ENCODE data around the gene SAPCD1. TPM values are rescaled to one million over a fixed set of nuclear protein-coding genes. Genes with fewer than 3 reads are reported as not detected.
A peak's percentile ranks its signal among the peaks of the same experiment; 100 is the strongest.

The SAPCD1 gene
- total RNA-seq, 2 experiments from 2014 or later: 12.8 to 19.2 TPM

DNA sequence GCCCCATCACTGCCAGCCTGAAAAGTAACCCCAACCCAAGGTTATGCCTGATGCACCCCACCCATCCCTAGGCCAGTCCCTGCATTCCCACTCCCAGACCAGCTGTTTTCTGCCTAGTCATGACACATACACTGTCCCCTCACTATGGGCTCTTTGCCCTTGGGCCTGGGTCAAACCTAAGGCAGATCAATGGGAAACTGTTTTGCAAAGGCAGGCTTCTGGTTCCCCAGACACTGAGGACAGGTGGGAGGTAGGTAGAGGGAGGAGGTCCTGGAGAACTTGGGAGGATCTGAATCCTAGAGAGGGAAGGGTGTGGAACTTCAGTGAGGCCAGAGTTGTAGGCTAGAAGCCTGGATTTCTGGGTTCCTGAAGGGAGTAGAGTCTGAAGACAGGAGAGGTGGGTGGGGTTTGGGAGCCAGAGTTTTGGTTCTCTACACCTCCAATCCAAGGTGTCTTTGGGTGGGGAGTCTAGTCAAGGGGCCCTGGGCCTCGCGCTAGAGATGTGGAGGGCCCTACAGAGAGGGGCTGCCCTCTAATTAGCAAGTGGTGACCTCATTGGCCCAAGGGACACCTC, 28.1 kb upstream of the SAPCD1 start:
- no peak for DNase-seq

DNA sequence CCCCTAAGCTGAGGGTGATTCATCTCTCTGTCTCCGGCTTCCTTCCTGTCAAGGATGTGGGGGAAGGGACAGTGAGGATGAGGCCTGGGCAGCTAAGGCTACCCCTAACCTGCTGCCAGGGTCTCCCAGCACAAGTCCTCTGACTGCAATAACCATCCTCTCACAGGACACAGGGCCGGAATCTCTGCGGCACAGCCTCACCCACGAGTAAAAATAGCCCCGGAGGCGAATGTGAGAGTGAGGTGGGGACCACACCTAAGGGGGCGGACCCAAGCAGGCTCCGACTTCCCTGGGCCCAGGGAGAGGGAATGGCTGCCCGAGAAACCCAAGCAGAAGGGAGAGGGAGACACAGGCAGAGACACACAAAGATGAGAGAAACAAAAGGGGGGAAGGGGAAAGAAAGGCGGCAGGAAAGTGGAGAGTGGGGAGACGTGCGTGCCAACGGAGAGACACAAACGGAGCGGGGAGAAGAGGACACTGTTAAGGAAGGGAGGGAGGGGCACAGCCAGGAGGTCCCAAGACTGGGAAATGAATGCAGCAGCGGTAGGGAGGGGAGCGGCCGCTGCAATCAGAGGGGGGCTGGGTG, 27.5 kb upstream of the SAPCD1 start:
- Mint-ChIP-seq H3K36me3 (peaks cover 47% of the 10 kb centered on the region), H3K27ac (peak overlapping the region; percentile 96), H3K4me3 (peak overlapping the region; percentile 91), H3K9me3 (ENCODE audit: low read depth) (no peaks in the 10 kb centered on the region), H3K27me3 (no peaks in the 10 kb centered on the region), H3K4me1 (peaks cover 67% of the 10 kb centered on the region)
- CTCF ChIA-PET: interaction anchor here (0.7 to 4.5 kb wide), 10 partner anchors 12 to 129 kb away, joined by 3 to 40 read pairs (median 3); partner anchors contain the start of genes LY6G5C, MPIG6B and VARS1
- peak; percentile 85 for DNase-seq
- peak; percentile 40 for ATAC-seq

More for the DNA sequence above, 28.1 kb upstream of the SAPCD1 start:
- ATAC-seq: no peak
- no peaks in the 10 kb centered on the region for H3K27me3 Mint-ChIP-seq
- H3K36me3 Mint-ChIP-seq: peaks cover 47% of the 10 kb centered on the region
- H3K27ac Mint-ChIP-seq: peak overlapping the region; percentile 96
- peak overlapping the region; percentile 91 for H3K4me3 Mint-ChIP-seq
- CTCF ChIA-PET: interaction anchor here (1.0 to 4.5 kb wide), 5 partner anchors 11 to 130 kb away, joined by 3 to 40 read pairs (median 3); partner anchors contain the start of gene MPIG6B
- peaks cover 65% of the 10 kb centered on the region for H3K4me1 Mint-ChIP-seq
- H3K9me3 Mint-ChIP-seq (ENCODE audit: low read depth): no peaks in the 10 kb centered on the region

DNA sequence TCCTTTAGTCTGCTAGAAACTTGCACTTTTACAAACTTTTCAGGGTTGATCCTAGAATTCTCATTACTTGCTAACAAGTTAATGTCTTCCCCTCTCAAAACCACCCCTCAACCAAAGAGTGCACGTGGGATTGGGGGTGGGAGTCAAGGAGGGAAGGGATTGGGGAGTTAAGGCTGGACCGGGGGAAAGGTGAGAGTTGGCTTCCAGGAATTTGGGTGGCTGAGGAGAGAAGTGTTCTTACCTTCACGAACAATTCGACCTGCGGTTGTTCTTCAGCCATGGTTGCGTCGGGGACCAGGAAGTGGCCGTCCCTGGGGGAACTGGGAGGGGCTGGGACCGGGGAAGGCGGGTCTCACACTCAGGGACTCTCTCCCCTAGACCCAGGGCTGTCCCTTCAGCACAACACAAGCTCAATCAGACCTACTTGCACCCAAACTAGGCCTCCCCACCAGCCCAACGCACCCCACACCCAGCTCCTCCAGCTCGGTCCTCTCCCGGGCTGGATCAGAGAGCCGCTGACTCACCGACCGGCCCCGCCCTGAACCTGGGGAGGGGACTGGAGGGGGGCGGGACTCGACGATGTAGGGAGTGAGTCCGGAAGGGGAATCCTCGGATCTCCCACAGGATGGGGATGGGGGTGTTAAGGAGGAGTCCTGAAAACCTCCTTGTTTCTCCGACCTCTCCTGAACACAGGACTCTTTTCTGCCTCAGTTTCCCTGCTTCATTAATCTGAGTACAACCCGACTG, 26.3 kb upstream of the SAPCD1 start, which contains the start of gene CLIC1:
CLIC1 (minus strand) TSS at position 510 of the 747 bp plus-strand sequence; CDS start at position 280, 230 bp downstream.
- ATAC-seq: peak; percentile 38
- no peaks in the 10 kb centered on the region for H3K9me3 Mint-ChIP-seq (ENCODE audit: low read depth)
- peaks cover 63% of the 10 kb centered on the region for H3K4me1 Mint-ChIP-seq
- peak within 1 kb of the TSS; percentile 91 for H3K4me3 Mint-ChIP-seq
- H3K36me3 Mint-ChIP-seq: peaks cover 42% of the 10 kb centered on the region
- no peaks in the 10 kb centered on the region for H3K27me3 Mint-ChIP-seq
- CTCF ChIA-PET: interaction anchor here (0.6 to 5.8 kb wide), 13 partner anchors 8 to 94 kb away, joined by 3 to 60 read pairs (median 4); partner anchors contain the start of genes ABHD16A, DDAH2, HSPA1B and LY6G5C
- DNase-seq: peak; percentile 91
- peak within 1 kb of the TSS; percentile 96 for H3K27ac Mint-ChIP-seq

DNA sequence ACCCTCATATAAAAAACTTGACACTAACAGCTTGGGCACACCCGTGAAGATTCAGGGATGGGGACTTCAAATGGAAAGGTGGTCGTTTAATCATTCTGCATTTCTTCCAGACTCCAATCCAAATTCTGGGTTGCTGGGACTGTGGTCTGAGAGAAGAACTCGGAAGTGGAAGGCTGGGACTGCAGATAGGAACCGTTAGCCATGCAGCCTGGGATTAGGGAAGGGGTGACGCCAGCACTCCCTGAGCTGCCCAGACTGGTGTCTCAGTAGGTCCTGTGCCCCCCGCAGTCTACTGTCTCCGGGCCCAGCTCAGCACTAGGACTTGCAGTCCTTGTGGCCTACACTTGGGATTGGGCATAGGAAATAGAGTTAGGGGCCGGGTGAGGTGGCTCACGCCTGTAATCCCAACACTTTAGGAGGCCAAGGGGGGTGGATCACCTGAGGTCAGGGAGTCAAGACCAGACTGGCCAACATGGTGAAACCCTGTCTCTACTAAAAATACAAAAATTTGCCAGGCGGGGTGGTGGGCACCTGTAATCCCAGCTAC, 25.6 kb upstream of the SAPCD1 start:
- peak; percentile 42 for DNase-seq
- Mint-ChIP-seq H3K36me3 (peaks cover 44% of the 10 kb centered on the region), H3K27ac (peak overlapping the region; percentile 96), H3K27me3 (no peaks in the 10 kb centered on the region), H3K9me3 (ENCODE audit: low read depth) (no peaks in the 10 kb centered on the region), H3K4me3 (peak overlapping the region; percentile 91), H3K4me1 (peaks cover 65% of the 10 kb centered on the region)
- ATAC-seq: no peak
- CTCF ChIA-PET: interaction anchor here (0.9 to 5.8 kb wide), 15 partner anchors 8 to 139 kb away, joined by 3 to 60 read pairs (median 8); partner anchors contain the start of genes ABHD16A, DDAH2, HSPA1B and LY6G5C

DNA sequence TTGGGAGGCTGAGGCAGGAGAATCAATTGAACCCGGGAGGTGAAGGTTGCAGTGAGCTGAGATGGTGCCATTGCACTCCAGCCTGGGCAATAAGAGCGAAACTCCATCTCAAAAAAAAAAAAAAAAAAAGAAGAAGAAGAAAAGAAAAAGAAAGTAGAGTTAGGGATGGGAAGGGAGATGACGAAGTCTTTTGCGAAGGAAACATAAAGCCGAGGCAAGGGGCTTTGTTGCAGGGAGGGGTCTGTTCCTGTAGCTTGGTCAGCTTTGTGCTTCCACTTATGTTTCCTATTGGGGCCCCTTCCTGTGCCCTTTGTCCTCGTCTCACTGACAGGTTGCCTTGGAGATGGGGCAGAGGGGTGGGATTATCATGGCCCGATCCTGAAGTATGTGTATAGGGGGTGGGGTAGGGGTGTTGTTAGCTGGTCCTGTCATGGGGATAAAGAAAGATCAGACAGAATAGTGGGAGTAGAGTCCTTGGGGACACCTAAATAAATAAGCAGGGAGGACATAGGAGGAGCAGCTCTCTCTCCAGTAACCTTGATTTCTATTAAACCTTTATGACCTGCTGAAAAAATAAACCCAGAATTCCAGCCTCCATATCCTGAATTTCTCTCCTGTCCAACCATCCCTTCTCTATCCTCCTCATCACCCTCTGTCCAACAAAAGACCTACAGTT, 25.0 kb upstream of the SAPCD1 start:
- Mint-ChIP-seq H3K27me3 (no peaks in the 10 kb centered on the region), H3K27ac (peak overlapping the region; percentile 96), H3K9me3 (ENCODE audit: low read depth) (no peaks in the 10 kb centered on the region), H3K4me1 (peaks cover 62% of the 10 kb centered on the region), H3K4me3 (peak overlapping the region; percentile 91), H3K36me3 (peaks cover 42% of the 10 kb centered on the region)
- ATAC-seq: no peak
- DNase-seq: peak; percentile 59
- CTCF ChIA-PET: interaction anchor here (0.6 to 5.8 kb wide), 32 partner anchors 9 to 191 kb away, joined by 3 to 60 read pairs (median 5); partner anchors contain the start of genes ABHD16A, ATP6V1G2, DDAH2 and GPANK1

DNA sequence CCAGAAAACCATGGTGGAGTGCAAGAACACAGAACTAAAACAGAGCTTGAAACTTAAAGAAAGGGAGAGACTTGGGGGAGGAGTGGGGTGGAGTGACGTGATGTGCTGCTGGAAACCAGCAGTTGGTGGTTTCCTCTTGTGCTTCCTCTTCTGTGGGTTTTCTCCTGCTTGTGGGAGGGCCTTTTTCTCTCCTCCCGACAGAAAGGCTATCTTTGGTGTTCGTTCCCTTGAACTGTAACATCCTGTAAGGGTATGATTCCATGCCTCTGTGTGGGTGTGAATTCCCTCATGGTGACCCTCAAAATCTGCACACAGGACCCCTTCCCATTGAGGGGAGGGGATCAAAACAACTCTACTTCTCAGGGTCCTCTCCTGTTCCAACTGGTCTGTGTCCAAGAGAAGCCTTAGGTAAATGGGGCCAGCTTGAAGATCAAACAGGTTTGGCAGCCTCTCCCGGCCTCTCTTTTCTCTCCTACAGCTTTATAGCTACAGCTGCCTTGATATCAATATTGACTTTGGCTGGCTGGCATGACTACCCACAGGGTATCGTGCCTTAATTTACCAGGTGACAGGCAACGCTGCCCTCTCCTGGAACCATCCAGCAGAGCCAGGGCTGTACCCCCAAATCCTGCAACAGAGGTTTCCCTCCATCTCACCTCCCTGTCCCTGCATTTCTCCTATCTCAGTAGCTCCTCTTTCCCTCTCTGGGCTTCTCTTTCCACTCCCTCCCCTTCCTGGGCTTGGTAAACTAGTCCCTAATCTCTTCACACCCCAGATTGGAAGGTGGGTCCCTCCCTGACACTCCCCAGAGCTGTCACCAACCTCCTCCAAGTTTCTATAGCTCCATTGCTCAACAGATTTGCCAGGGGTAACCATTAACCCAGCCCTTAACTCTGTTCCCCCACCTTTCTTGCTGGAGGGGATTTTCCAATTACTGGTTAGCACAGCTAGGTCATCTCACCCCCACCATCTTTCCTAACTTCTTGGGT, 24.2 kb upstream of the SAPCD1 start:
- Mint-ChIP-seq H3K9me3 (ENCODE audit: low read depth) (no peaks in the 10 kb centered on the region), H3K4me3 (peak overlapping the region; percentile 91), H3K27ac (peak overlapping the region; percentile 96), H3K27me3 (no peaks in the 10 kb centered on the region), H3K4me1 (peaks cover 59% of the 10 kb centered on the region), H3K36me3 (peaks cover 45% of the 10 kb centered on the region)
- CTCF ChIA-PET: interaction anchor here (0.6 to 5.8 kb wide), 46 partner anchors 10 to 257 kb away, joined by 3 to 60 read pairs (median 4); partner anchors contain the start of genes ABHD16A, ATP6V1G2, BAG6 and C6orf47
- ATAC-seq: peak; percentile 17
- peak; percentile 89 for DNase-seq

DNA sequence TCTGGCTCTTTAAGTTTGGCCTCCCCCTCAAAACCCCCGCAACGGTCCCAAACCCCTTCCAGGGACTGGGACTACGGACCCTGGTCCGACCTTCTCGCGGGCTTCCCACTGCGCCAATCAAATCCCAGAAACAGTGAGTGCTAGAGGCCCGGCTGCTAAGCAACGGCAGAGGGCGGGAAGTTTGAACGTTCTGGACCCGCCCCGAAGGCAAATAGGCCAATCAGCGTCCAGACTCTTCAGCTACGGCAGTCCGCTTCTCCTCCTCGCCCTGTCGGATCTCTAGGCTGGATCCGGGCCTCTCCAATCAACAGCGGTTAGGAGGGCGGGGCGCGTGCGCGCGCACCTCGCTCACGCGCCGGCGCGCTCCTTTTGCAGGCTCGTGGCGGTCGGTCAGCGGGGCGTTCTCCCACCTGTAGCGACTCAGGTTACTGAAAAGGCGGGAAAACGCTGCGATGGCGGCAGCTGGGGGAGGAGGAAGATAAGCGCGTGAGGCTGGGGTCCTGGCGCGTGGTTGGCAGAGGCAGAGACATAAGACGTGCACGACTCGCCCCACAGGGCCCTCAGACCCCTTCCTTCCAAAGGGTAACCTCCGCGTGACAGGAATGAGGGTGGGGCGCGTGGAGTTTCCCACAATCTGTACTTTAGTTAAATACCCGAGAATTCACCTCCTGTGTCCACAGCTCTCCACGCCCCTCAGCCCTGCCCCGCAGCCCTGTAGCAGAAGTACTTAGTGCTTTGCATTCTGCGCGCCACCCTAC, 22.6 kb upstream of the SAPCD1 start, which contains the start of gene MSH5:
MSH5 (plus strand) TSS at position 367 of the 758 bp plus-strand sequence. CDS start 462 bp downstream, outside the sequence.
- ATAC-seq: peak; percentile 81
- DNase-seq: peak; percentile 99
- Mint-ChIP-seq H3K27ac (peak within 1 kb of the TSS; percentile 96), H3K27me3 (no peaks in the 10 kb centered on the region), H3K36me3 (peaks cover 40% of the 10 kb centered on the region), H3K4me3 (peak within 1 kb of the TSS; percentile 91), H3K9me3 (ENCODE audit: low read depth) (no peaks in the 10 kb centered on the region), H3K4me1 (peaks cover 45% of the 10 kb centered on the region)
- CTCF ChIA-PET: interaction anchor here (1.0 to 5.8 kb wide), 24 partner anchors 10 to 199 kb away, joined by 3 to 60 read pairs (median 8); partner anchors contain the start of genes BAG6, C6orf47, DDAH2 and GPANK1

DNA sequence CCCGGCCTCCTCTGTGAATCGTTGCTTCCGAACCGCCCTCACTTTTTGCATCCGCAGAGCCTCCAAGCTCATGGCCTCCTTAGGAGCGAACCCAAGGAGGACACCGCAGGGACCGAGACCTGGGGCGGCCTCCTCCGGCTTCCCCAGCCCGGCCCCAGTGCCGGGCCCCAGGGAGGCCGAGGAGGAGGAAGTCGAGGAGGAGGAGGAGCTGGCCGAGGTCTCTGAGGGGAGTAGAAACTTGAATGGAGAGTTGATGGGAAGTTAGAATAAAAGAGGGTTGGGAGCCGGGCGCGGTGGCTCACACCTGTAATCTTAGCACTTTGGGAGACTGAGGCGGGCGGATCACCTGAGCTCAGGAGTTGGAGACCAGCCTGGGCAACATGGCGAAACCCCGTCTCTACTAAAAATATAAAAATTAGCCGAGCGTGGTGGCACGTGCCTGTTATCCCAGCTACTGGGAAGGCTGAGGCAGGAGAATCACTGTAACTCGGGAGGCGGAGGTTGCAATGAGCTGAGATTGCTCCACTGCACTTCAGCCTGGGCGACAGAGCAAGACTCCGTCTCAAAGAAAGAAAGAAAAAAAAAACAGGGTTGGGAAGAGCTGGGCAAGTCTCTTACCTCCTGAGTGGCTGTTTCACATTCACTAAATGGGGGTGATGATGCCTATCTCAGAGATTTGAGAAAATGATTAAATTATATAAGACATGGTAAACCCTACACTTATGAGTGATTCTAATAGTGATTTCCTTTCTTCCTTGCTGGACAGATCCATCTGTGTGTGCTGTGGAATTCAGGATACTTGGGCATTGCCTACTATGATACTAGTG, 21.8 kb upstream of the SAPCD1 start:
- CTCF ChIA-PET: interaction anchor here (1.0 to 5.8 kb wide), 13 partner anchors 9 to 92 kb away, joined by 3 to 60 read pairs (median 9); partner anchors contain the start of genes DDAH2, GPANK1, HSPA1A and HSPA1L
- H3K9me3 Mint-ChIP-seq (ENCODE audit: low read depth): no peaks in the 10 kb centered on the region
- H3K27ac Mint-ChIP-seq: peak overlapping the region; percentile 96
- H3K4me3 Mint-ChIP-seq: peak overlapping the region; percentile 91
- ATAC-seq: no peak
- peaks cover 45% of the 10 kb centered on the region for H3K4me1 Mint-ChIP-seq
- H3K27me3 Mint-ChIP-seq: no peaks in the 10 kb centered on the region
- no peak for DNase-seq
- peaks cover 40% of the 10 kb centered on the region for H3K36me3 Mint-ChIP-seq

DNA sequence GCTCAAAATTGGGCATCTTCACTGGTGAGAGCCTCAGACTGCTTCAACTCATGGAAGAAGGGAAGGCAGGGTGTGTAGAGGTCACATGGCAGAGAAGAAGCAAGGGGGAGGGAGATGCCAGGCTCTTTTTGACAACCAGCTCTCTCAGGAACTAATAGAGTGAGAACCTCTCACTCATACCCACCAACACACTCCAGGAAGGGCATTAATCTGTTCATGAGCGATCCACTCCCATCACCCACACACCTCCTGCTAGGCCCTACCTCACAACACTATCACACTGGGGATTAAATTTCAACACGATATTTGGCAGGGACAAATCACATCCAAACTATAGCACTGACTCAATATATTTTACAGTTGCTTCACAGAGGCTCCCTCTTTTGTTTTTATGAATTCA, 20.6 kb upstream of the SAPCD1 start:
- DNase-seq (no peak), ATAC-seq (no peak)
- peaks cover 36% of the 10 kb centered on the region for H3K36me3 Mint-ChIP-seq
- H3K27me3 Mint-ChIP-seq: no peaks in the 10 kb centered on the region
- peaks cover 42% of the 10 kb centered on the region for H3K4me1 Mint-ChIP-seq
- H3K9me3 Mint-ChIP-seq (ENCODE audit: low read depth): no peaks in the 10 kb centered on the region
- CTCF ChIA-PET: interaction anchor here (1.1 to 5.8 kb wide), 4 partner anchors 13 to 60 kb away, joined by 3 to 60 read pairs (median 18); partner anchors contain the start of gene DDAH2
- H3K27ac Mint-ChIP-seq: peak overlapping the region; percentile 42
- peak overlapping the region; percentile 91 for H3K4me3 Mint-ChIP-seq

DNA sequence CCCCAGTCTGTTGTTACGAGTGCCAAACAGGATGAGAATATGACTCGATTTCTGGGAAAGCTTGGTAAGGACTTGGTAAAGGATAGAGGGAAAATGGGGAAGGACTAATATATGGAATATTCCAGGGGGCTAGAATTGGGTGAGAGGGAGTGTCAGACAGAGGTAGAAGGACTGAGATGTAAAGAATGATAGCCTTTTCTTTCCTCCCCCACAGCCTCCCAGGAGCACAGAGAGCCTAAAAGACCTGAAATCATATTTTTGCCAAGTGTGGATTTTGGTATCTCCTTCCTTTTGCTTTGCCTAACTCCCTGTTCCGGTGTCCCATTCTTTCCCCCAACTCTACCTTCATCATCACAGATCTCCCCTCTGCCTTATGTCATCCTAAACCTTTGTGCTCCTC, 19.6 kb upstream of the SAPCD1 start:
- no peaks in the 10 kb centered on the region for H3K27me3 Mint-ChIP-seq
- peaks cover 42% of the 10 kb centered on the region for H3K36me3 Mint-ChIP-seq
- H3K27ac Mint-ChIP-seq: peak overlapping the region; percentile 40
- no peak for DNase-seq
- no peak overlapping the region for H3K4me3 Mint-ChIP-seq
- CTCF ChIA-PET: interaction anchor here (0.5 to 1.1 kb wide), 2 partner anchors 27 to 93 kb away, joined by 4 read pairs; no protein-coding TSS in a partner anchor
- no peak for ATAC-seq
- H3K9me3 Mint-ChIP-seq (ENCODE audit: low read depth): no peaks in the 10 kb centered on the region
- H3K4me1 Mint-ChIP-seq: peaks cover 31% of the 10 kb centered on the region

Data from activated CD8-positive, alpha-beta memory T cell treated with anti-CD3 and anti-CD28 coated beads, Interleukin-2, amount 10 ng/mL, durations not matched to agents 7 days and 5 days (primary cell).